Daoy (cell line): ENCODE results near the gene ASNSD1. TPM values are rescaled to one million over a fixed set of nuclear protein-coding genes. Genes with fewer than 3 reads are reported as not detected.
"Not testable (repeated sequence)": the region's sequence is repeated elsewhere in the genome, so short reads cannot be mapped to it uniquely, and the experiment has no call there.

Experiments used
- DNase-seq: peaks from one replicate; pipeline ENCODE4 v3.0.0-alpha.2; 2015; ENCODE audit warnings: low read depth
- total RNA-seq: library from RNA; depleted of rRNA; stranded (reverse); fragments of >200 nt; shearing (Covaris generic); gene quantifications from 2 replicates; pipeline ENCODE4 v1.2.3, GENCODE V29; 2014; rRNA removed

The ASNSD1 gene
- total RNA-seq, 1 experiment from 2014 or later = 79.5 TPM

- DNase-seq = peak; percentile 55
Observed at GRCh38 chr2:189685540-189686229, 24.4 kb downstream of the ASNSD1 start.

- DNase-seq = not testable (repeated sequence)
Observed at GRCh38 chr2:189687796-189688195, 26.5 kb downstream of the ASNSD1 start.

GRCh38 chr2:189696223-189696622 is 35.0 kb downstream of the ASNSD1 start:
- DNase-seq = no peak

- peak; percentile 8 for DNase-seq
Observed at GRCh38 chr2:189698020-189698887, 37.0 kb downstream of the ASNSD1 start.

- DNase-seq = no peak
Observed at GRCh38 chr2:189700681-189701080, 39.4 kb downstream of the ASNSD1 start.

- DNase-seq = no peak
Observed at GRCh38 chr2:189702071-189702470, 40.8 kb downstream of the ASNSD1 start.

GRCh38 chr2:189709501-189710221 is 48.4 kb downstream of the ASNSD1 start:
- DNase-seq = no peak

GRCh38 chr2:189717593-189717992 is 56.3 kb downstream of the ASNSD1 start:
- not testable (repeated sequence) for DNase-seq

- DNase-seq = no peak
Observed at GRCh38 chr2:189719571-189719970, 58.3 kb downstream of the ASNSD1 start.

Other genes with a start within 250 kb of the ASNSD1 start
- 72.5 and 92.4 TPM in 2 replicates for gene WDR75, start 220.0 kb upstream of the ASNSD1 start, total RNA-seq
- gene SLC40A1, start 80.7 kb upstream of the ASNSD1 start, total RNA-seq = 2.3 and 5.6 TPM in 2 replicates
- gene ANKAR, start 13.2 kb downstream of the ASNSD1 start, total RNA-seq = 0.74 and 4.3 TPM in 2 replicates
- 5.1 and 7.1 TPM in 2 replicates for gene OSGEPL1, start 101.3 kb downstream of the ASNSD1 start, total RNA-seq
- 66.7 and 67.7 TPM in 2 replicates for gene ORMDL1, start 122.9 kb downstream of the ASNSD1 start, total RNA-seq
- 35.0 and 56.1 TPM in 2 replicates for gene PMS1, start 123.0 kb downstream of the ASNSD1 start, total RNA-seq